ENCODE data around the gene GUCY1A1.

Gene GUCY1A1

GRCh38 chr4:155769090-155769489, 102.4 kb downstream of the GUCY1A1 start:
- DNase-seq (ENCODE audit: low spot score): no peak
- TF ChIP-seq, protein P1, sequence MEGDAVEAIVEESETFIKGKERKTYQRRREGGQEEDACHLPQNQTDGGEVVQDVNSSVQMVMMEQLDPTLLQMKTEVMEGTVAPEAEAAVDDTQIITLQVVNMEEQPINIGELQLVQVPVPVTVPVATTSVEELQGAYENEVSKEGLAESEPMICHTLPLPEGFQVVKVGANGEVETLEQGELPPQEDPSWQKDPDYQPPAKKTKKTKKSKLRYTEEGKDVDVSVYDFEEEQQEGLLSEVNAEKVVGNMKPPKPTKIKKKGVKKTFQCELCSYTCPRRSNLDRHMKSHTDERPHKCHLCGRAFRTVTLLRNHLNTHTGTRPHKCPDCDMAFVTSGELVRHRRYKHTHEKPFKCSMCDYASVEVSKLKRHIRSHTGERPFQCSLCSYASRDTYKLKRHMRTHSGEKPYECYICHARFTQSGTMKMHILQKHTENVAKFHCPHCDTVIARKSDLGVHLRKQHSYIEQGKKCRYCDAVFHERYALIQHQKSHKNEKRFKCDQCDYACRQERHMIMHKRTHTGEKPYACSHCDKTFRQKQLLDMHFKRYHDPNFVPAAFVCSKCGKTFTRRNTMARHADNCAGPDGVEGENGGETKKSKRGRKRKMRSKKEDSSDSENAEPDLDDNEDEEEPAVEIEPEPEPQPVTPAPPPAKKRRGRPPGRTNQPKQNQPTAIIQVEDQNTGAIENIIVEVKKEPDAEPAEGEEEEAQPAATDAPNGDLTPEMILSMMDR (IDR thresholded peaks at IDR 0.05): no peak
- H3K4me3 ChIP-seq: no peak overlapping the region
- no peak overlapping the region for H3K27ac ChIP-seq

DNA sequence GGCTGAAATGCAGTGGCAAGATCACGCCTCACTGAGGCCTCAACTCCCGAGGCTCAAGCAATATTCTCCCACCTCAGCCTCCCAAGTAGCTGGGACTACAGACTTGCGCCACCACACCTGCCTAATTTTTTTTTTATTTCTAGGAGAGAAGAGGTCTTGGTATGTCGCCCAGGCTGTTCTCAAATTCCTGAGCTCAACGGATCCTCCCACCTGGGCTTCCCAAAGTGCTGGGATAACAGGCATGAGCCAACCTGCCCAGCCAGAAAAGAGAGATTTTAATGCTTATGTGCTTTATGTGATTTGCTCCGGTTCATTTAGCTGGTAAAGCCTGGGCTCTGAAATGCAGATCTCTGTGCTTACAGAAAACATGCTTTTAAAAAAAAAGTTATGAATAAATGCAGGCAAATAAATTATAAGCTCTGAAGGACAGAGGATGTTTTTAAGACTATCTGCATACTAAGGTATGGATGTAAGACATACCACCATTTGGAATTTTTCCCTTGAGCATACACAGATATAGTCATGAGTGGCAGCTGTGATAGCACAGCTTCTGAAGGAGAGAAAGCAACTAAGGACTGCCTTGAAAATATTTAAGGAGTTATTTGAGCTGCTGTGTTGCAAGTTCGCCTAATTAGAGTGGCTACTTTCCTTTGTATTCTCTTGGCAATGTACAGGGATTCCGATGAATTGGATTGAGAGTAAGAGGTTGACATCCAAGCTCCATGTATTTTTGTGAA, 106.0 kb downstream of the GUCY1A1 start:
- DNase-seq (ENCODE audit: low spot score): no peak
- TF ChIP-seq, protein P1 (IDR thresholded peaks at IDR 0.05): no peak
- Histone ChIP-seq H3K4me3 (no peak overlapping the region), H3K27ac (peak overlapping the region in 1 of 2 donors; percentile 13)

GRCh38 chr4:155773196-155773800, 106.7 kb downstream of the GUCY1A1 start:
- TF ChIP-seq, protein P1 (IDR thresholded peaks at IDR 0.05): no peak
- Histone ChIP-seq H3K27ac (peak overlapping the region in 1 of 2 donors; percentile 31), H3K4me3 (no peak overlapping the region)
- no peak for DNase-seq (ENCODE audit: low spot score)

DNA sequence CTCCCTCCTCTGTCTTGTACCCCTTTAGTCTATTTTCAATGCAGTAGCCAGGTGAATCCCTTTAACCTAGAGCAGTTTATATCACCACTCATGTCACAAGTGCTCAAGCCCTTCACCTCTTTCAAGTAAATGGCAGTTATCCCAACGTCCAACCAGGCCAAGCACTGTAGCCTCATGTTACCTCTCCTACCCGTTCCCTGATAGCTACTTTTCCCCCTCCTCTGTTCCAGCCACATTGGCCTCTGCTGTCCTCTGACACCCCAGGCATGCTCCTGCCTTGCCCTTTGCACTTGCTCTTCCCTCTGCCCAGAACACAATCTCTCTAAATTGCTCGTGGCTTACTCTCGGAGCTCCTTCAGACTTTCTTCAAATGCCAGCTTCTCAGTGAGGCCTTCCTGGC, 107.4 kb downstream of the GUCY1A1 start:
- H3K27ac ChIP-seq: peak overlapping the region; percentile 31 to 33
- TF ChIP-seq, protein P1 (IDR thresholded peaks at IDR 0.05): no peak
- DNase-seq (ENCODE audit: low spot score): no peak
- no peak overlapping the region for H3K4me3 ChIP-seq

- Histone ChIP-seq H3K27ac (peak overlapping the region; percentile 51 to 56), H3K4me3 (no peak overlapping the region)
- TF ChIP-seq, protein P1 (IDR thresholded peaks at IDR 0.05): no peak
- no peak for DNase-seq (ENCODE audit: low spot score)
Measured at GRCh38 chr4:155777971-155778735, 111.5 kb downstream of the GUCY1A1 start.

DNA sequence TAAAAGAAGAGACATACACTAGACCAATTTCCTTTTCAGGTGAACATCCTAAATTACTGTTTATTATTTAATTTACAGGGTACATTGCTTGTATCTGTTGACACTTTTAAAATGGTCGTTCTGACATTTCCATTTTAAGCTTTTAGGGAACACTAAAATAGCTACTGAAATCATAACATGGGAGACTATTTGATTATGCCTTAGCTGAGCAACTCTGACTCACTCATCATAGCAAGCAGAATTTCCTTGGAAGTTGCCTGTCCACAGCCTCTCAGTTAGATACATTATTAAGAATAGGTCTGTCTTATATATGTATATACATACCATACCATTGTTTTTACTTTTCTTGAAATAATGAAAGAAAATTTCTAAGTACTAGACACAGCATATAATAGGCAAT, 114.1 kb downstream of the GUCY1A1 start:
- no peak for DNase-seq (ENCODE audit: low spot score)
- Histone ChIP-seq H3K4me3 (no peak overlapping the region), H3K27ac (peak overlapping the region; percentile 6 to 8)
- TF ChIP-seq, protein P1 (IDR thresholded peaks at IDR 0.05): no peak
